Liver (tissue), 9 donors: Measurements from ENCODE around the gene MYLIP. TPM values are rescaled to one million over a fixed set of nuclear protein-coding genes. Genes with fewer than 3 reads are reported as not detected.

Experiments
- DNase-seq: peaks from one replicate; pipeline ENCODE4 v3.0.0-alpha.2; 2017; ENCODE audit warnings: low spot score
- H3K27ac ChIP-seq, 2 donors: one replicate each; pipeline ENCODE4 v1.7.0; 2013; ENCODE audit warnings: inconsistent platforms in 2 of 2, low read length in 2 of 2, control low read depth in 1 of 2, low read depth in 1 of 2, mild to moderate bottlenecking in 1 of 2
- H3K27me3 ChIP-seq, 4 donors: one replicate each; pipeline versions ENCODE4 v1.6.1 to v1.7.0; 2013; ENCODE audit warnings: low read length in 3 of 4, inconsistent platforms in 1 of 4, mild to moderate bottlenecking in 1 of 4, moderate library complexity in 1 of 4; ENCODE audit not compliant: control insufficient read depth in 4 of 4, insufficient read depth in 4 of 4
- H3K36me3 ChIP-seq, 4 donors: one replicate each; pipeline versions ENCODE4 v1.6.1 to v1.7.0; 2013; ENCODE audit warnings: low read length in 3 of 4, mild to moderate bottlenecking in 3 of 4, low read depth in 1 of 4, moderate library complexity in 1 of 4; ENCODE audit not compliant: control insufficient read depth in 4 of 4, insufficient read depth in 3 of 4
- H3K4me1 ChIP-seq, 4 donors: one replicate each; pipeline versions ENCODE4 v1.6.1 to v1.7.0; 2013; ENCODE audit warnings: low read length in 3 of 4, mild to moderate bottlenecking in 3 of 4, moderate library complexity in 1 of 4; ENCODE audit not compliant: control insufficient read depth in 4 of 4, insufficient read depth in 4 of 4
- H3K4me3 ChIP-seq, 3 donors: one replicate each; pipeline versions ENCODE4 v1.6.1 to v1.7.0; 2013; ENCODE audit warnings: low read length in 3 of 3, control low read depth in 1 of 3, low read depth in 1 of 3, mild to moderate bottlenecking in 1 of 3
- H3K9ac ChIP-seq, 2 donors: one replicate each; pipeline ENCODE4 v1.7.0; 2013; ENCODE audit warnings: low read length in 2 of 2, mild to moderate bottlenecking in 2 of 2, moderate library complexity in 2 of 2, control low read depth in 1 of 2, low read depth in 1 of 2
- H3K9me3 ChIP-seq, 4 donors: one replicate each; pipeline versions ENCODE4 v1.6.1 to v1.7.0; 2013; ENCODE audit warnings: low read length in 3 of 4; ENCODE audit not compliant: control insufficient read depth in 4 of 4
- CTCF ChIP-seq: fragments of 150-350 bp; IDR thresholded peaks from 2 replicates; pipeline ENCODE4 v1.5.1; 2017; ENCODE audit warnings: improper control_type of control experiment, low read depth, low read length; ENCODE audit not compliant: missing input control
- EGR1 ChIP-seq, 2 donors: IDR thresholded peaks; 2 replicates each; pipeline ENCODE4 v1.6.1; 2016 to 2018; ENCODE audit warnings: antibody characterized with exemption in 2 of 2, low read depth in 2 of 2
- FOXA2 ChIP-seq: IDR thresholded peaks from 2 replicates; pipeline ENCODE4 v1.6.1; 2016; ENCODE audit warnings: antibody characterized with exemption
- GABPA ChIP-seq, 2 donors: IDR thresholded peaks in 1 of 2; conservative IDR thresholded peaks in 1 of 2; 2 replicates each; pipeline ENCODE4 v1.6.1; 2016; ENCODE audit warnings: antibody characterized with exemption in 2 of 2, mild to moderate bottlenecking in 1 of 2, moderate library complexity in 1 of 2
- HNF4A ChIP-seq, 2 donors: conservative IDR thresholded peaks; 2 replicates each; pipeline ENCODE4 v1.6.1; 2016; ENCODE audit warnings: antibody characterized with exemption in 2 of 2, mild to moderate bottlenecking in 2 of 2
- HNF4G ChIP-seq: IDR thresholded peaks from 2 replicates; pipeline ENCODE4 v1.6.1; 2016; ENCODE audit warnings: antibody characterized with exemption
- JUND ChIP-seq, 2 donors: IDR thresholded peaks; 2 replicates each; pipeline ENCODE4 v1.6.1; 2016; ENCODE audit warnings: antibody characterized with exemption in 2 of 2
- NR2F2 ChIP-seq: IDR thresholded peaks from 2 replicates; pipeline ENCODE4 v1.6.1; 2016; ENCODE audit warnings: antibody characterized with exemption
- REST ChIP-seq: IDR thresholded peaks from 2 replicates; pipeline ENCODE4 v1.6.1; 2016; ENCODE audit warnings: antibody characterized with exemption, mild to moderate bottlenecking
- TAF1 ChIP-seq: conservative IDR thresholded peaks from 2 replicates; pipeline ENCODE4 v1.6.1; 2016; ENCODE audit warnings: antibody characterized with exemption, mild to moderate bottlenecking
- YY1 ChIP-seq: IDR thresholded peaks from 2 replicates; pipeline ENCODE4 v1.6.1; 2016; ENCODE audit warnings: antibody characterized with exemption, mild to moderate bottlenecking
- ZBTB33 ChIP-seq: IDR thresholded peaks from 2 replicates; pipeline ENCODE4 v1.6.1; 2016; ENCODE audit warnings: antibody characterized with exemption
- WGBS: extraction: QIAGEN DNeasy Blood & Tissue Kit; methylation state at CpG from one replicate; pipeline ENCODE4 v1.1.7; 2013; 5-methylcytosine and 5-hydroxymethylcytosine counted together
- polyA plus RNA-seq, 2 donors: library from polyadenylated mRNA; stranded (reverse) in 1 of 2; unstranded in 1 of 2; fragments of 200-250 nt in 1 of 2; fragments of >200 nt in 1 of 2; fragmentation: Nextera tagmentation in 1 of 2; extraction: Ambion mirVana in 1 of 2; gene quantifications; one replicate each; pipeline versions ENCODE4 v1.2.1 to v1.2.3, GENCODE V29; 2013 to 2015
- total RNA-seq, 2 donors: library from RNA; depleted of rRNA; stranded (reverse); fragments of >200 nt; gene quantifications; one replicate each; pipeline ENCODE4 v1.2.3, GENCODE V29; 2014
- donor health status: healthy.
- donor health status: healthy.
- donor health status: healthy.
- donor health status: healthy.
- donor health status: healthy.

Gene MYLIP
- total and polyA plus RNA-seq, 4 donors, result 2.7 to 29.4 (median 4.4) TPM

GRCh38 chr6:16098211-16098610 is 30.7 kb upstream of the MYLIP start:
- no peak for DNase-seq
- Histone ChIP-seq H3K9ac (no peak overlapping the region), H3K9me3 (peaks cover 0 to 3% (median 0%) of the 10 kb centered on the region in 4 donors), H3K4me3 (no peak overlapping the region), H3K36me3 (no peaks in the 10 kb centered on the region), H3K27ac (no peak overlapping the region), H3K4me1 (no peaks in the 10 kb centered on the region), H3K27me3 (no peaks in the 10 kb centered on the region)
- TF ChIP-seq EGR1 (IDR thresholded peaks at IDR 0.05; ENCODE audit: low read depth in 2 of 2) (no peak), GABPA (IDR thresholded peaks at IDR 0.05 in 1 of 2, conservative IDR thresholded peaks at IDR 0.05 in 1 of 2) (no peak), REST (no peak), YY1 (no peak), TAF1 (no peak), HNF4A (conservative IDR thresholded peaks at IDR 0.05) (no peak), NR2F2 (no peak), FOXA2 (no peak), ZBTB33 (no peak), CTCF (no peak)
- 89% methylated on average over 5 of the region's 5 CpGs for WGBS

- H3K27ac ChIP-seq, result no peak overlapping the region
- DNase-seq, result no peak
- no peak for TF ChIP-seq TAF1
- no peak for TF ChIP-seq HNF4G
- no peak for TF ChIP-seq NR2F2
- TF ChIP-seq HNF4A (conservative IDR thresholded peaks at IDR 0.05), result peak in 1 of 2 donors; percentile 47
- TF ChIP-seq JUND (IDR thresholded peaks at IDR 0.05), result no peak
- no peak for TF ChIP-seq CTCF
Measured at GRCh38 chr6:16102208-16102607, 26.7 kb upstream of the MYLIP start.

More at GRCh38 chr6:16102208-16102607, 26.7 kb upstream of the MYLIP start:
- Histone ChIP-seq H3K4me1 (no peaks in the 10 kb centered on the region), H3K9me3 (peaks cover 0 to 3% (median 0%) of the 10 kb centered on the region in 4 donors), H3K36me3 (no peaks in the 10 kb centered on the region), H3K9ac (no peak overlapping the region), H3K4me3 (no peak overlapping the region), H3K27me3 (no peaks in the 10 kb centered on the region)
- WGBS, result 68% methylated on average over 3 of the region's 3 CpGs
